Measurements from ENCODE around the gene ERFE.

DNA sequence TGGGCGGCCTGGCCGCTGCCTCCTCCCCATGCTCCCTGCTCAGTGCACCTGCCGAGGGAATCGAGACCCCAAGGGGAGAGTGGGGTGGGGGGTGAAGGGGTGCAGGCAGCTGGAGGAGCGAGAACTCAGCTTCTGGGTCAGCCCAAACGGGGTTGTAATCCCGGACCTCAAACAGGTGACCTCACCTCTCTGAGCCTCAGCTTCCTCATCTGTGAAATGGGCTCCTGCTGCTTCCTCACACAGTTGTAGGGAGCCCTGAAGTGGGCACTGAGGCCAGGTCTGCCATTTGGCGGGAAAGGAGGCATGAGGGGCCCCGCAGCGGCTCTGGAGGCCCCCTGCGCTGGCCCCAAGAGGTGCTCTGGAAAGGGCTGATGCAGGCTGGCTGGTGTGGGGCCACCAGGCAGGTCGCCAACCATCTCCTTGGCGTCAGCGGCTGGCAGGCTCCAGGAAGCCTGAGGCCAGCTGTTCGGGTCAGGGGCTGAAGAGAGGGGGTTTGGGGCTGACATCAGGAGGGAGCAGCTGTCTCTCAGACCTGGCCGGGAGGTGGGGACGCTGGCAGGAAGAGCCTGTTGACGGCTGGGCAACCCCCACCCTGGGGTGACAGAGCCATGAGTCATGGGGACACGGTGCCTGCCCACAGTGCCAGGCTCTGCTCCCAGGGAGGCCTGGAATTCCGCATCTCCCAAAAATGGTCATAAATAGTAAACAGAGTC lies 15.4 kb upstream of the ERFE start:
- TF ChIP-seq CTCF (IDR thresholded peaks at IDR 0.05; ENCODE audit: low read length) (no peak), EZH2 (IDR thresholded peaks at IDR 0.05; ENCODE audit: borderline replicate concordance, low read length) (no peak)
